CD4-positive, alpha-beta T cell treated with Interleukin-21 for 1 hour (primary cell): ENCODE data around the gene ZNF93.
"Not testable (repeated sequence)": the region's sequence is repeated elsewhere in the genome, so short reads cannot be mapped to it uniquely, and the experiment has no call there.

Experiments used
- DNase-seq: peaks from one replicate; pipeline ENCODE4 v3.0.0-alpha.2; 2020

Gene ZNF93

GRCh38 chr19:19938449-19938848 lies 37.7 kb downstream of the ZNF93 start:
- no peak for DNase-seq

- no peak for DNase-seq
Observed at GRCh38 chr19:19943848-19944582, 43.3 kb downstream of the ZNF93 start.

GRCh38 chr19:19944583-19944880 lies 43.8 kb downstream of the ZNF93 start:
- no peak for DNase-seq

- no peak for DNase-seq
Observed at GRCh38 chr19:19946226-19946625, 45.5 kb downstream of the ZNF93 start.

- DNase-seq, result no peak
Observed at GRCh38 chr19:19948800-19949199, 48.1 kb downstream of the ZNF93 start.

GRCh38 chr19:19955208-19955607 lies 54.5 kb downstream of the ZNF93 start:
- no peak for DNase-seq

GRCh38 chr19:19956434-19957075 lies 55.8 kb downstream of the ZNF93 start:
- DNase-seq, result no peak

GRCh38 chr19:19957766-19958165 lies 57.0 kb downstream of the ZNF93 start:
- not testable (repeated sequence) for DNase-seq

- DNase-seq, result peak; percentile 70
Observed at GRCh38 chr19:19959151-19959799, 58.5 kb downstream of the ZNF93 start.

GRCh38 chr19:19964416-19964815 lies 63.7 kb downstream of the ZNF93 start:
- no peak for DNase-seq

- not testable (repeated sequence) for DNase-seq
Observed at GRCh38 chr19:19966126-19966525, 65.4 kb downstream of the ZNF93 start.

GRCh38 chr19:19966862-19967261 lies 66.1 kb downstream of the ZNF93 start:
- no peak for DNase-seq
